Stomach (tissue), 4 donors: ENCODE results near the gene SLC25A51.

Source experiments
- POLR2A ChIP-seq, 4 donors: fragments of 450-650 bp; IDR thresholded peaks; one replicate each; pipeline ENCODE4 v1.6.1; 2016; ENCODE audit warnings: antibody characterized with exemption in 4 of 4, control low read depth in 2 of 4, mild to moderate bottlenecking in 1 of 4, moderate library complexity in 1 of 4
- TF ChIP-seq, protein P1 (sequence below), 7 experiments: fragments of 450-650 bp in 4 of 7; fragments of 200-600 bp in 3 of 7; sonication (generic) in 3 of 7; IDR thresholded peaks; one replicate each; pipeline ENCODE4 v1.5.1; 2016 to 2019; ENCODE audit warnings: antibody characterized with exemption in 7 of 7, control low read depth in 2 of 7, mild to moderate bottlenecking in 1 of 7

DNA sequence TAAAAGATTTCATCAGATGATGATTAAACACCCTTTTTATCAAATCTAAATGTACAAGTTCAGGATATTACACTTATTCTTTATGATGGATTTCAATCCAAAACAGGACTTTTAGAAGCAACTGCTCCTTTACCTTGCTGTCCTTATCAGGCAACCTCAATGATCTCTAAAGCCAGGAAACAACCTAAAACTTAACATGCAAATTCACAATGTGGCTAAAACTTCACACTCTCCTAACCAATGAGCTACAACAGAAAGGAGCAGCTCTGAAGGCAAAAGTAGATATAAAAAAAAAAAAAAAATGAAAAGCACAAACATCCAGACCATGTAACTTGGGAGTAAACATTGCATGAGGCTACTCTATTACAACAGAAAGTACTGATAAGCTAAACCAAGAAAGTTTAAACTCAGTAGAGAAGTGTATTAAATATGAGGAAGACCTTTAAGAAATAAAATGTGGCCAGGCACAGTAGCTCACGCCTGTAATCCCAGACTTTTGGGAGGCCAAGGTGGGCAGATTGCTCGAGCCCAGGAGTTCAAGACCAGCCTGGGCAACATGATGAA lies 22.9 kb downstream of the SLC25A51 start:
- TF ChIP-seq, protein P1, sequence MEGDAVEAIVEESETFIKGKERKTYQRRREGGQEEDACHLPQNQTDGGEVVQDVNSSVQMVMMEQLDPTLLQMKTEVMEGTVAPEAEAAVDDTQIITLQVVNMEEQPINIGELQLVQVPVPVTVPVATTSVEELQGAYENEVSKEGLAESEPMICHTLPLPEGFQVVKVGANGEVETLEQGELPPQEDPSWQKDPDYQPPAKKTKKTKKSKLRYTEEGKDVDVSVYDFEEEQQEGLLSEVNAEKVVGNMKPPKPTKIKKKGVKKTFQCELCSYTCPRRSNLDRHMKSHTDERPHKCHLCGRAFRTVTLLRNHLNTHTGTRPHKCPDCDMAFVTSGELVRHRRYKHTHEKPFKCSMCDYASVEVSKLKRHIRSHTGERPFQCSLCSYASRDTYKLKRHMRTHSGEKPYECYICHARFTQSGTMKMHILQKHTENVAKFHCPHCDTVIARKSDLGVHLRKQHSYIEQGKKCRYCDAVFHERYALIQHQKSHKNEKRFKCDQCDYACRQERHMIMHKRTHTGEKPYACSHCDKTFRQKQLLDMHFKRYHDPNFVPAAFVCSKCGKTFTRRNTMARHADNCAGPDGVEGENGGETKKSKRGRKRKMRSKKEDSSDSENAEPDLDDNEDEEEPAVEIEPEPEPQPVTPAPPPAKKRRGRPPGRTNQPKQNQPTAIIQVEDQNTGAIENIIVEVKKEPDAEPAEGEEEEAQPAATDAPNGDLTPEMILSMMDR (IDR thresholded peaks at IDR 0.05) = no peak
- no peak for TF ChIP-seq POLR2A (IDR thresholded peaks at IDR 0.05)
